Skeletal muscle satellite cell (primary cell): Measurements from ENCODE around the gene GRM5.

Source experiments
- H3K27me3 ChIP-seq: 2 replicates; pipeline ENCODE4 v1.7.0; 2013; ENCODE audit warnings: low read length; ENCODE audit not compliant: control insufficient read depth, insufficient read depth
- H3K36me3 ChIP-seq: 2 replicates; pipeline ENCODE4 v1.7.0; 2013; ENCODE audit warnings: mild to moderate bottlenecking, control low read depth, low read length; ENCODE audit not compliant: insufficient read depth
- H3K4me1 ChIP-seq: 2 replicates; pipeline ENCODE4 v1.7.0; 2013; ENCODE audit warnings: low read length; ENCODE audit not compliant: control insufficient read depth, insufficient read depth
- H3K4me2 ChIP-seq: 2 replicates; pipeline ENCODE4 v1.7.0; 2013; ENCODE audit warnings: mild to moderate bottlenecking, low read length
- H3K4me3 ChIP-seq: 2 replicates; pipeline ENCODE4 v1.7.0; 2013; ENCODE audit warnings: low read length
- H3K9ac ChIP-seq: 2 replicates; pipeline ENCODE4 v1.7.0; 2013; ENCODE audit warnings: mild to moderate bottlenecking, low read depth, low read length, moderate library complexity
- H3K9me3 ChIP-seq: replicated peaks from 2 replicates; pipeline ENCODE4 v1.7.0; 2013; ENCODE audit warnings: mild to moderate bottlenecking, control low read depth, low read length

Gene GRM5

DNA sequence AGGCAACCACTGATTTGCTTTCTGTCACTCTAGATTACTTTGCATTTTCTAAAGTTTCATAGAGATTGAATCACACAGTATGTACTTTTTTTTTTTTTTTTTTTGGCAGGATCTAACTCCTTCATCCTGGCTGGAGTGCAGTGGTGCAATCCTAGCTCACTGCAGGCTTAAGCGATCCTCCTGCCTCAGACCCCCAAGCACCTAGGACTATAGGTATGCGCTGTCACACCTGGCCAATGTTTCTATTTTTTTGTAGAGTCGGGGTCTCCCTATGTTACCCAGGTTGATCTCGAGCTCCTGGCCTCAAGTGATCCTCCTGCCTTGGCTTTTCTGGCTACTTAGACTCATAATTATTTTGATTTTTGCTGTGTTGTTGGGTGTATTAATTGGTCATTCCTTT lies 433.6 kb downstream of the GRM5 start:
- Histone ChIP-seq H3K4me3 (no peak overlapping the region), H3K27me3 (no peaks in the 10 kb centered on the region), H3K9me3 (no peaks in the 10 kb centered on the region), H3K4me1 (no peaks in the 10 kb centered on the region), H3K4me2 (no peak overlapping the region), H3K36me3 (no peaks in the 10 kb centered on the region), H3K9ac (no peak overlapping the region)

DNA sequence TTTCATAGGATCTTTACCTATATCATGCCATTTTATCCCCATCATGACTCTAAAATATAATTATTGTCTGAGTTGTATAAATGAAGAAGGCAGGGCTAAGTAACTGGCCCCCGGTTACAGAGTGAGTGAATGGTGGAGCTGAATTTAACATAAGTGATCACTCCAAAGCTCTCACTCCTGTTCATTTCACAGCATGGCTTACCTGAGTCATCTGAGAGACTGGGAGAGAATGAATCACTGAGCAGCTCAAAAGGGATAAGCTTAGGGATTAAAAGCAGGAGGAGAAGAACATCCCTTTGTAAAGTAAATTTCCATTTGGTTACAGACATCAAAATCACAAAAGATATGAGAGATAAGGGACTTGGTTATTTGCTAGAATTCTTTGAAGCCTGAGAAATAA lies 434.3 kb downstream of the GRM5 start:
- no peaks in the 10 kb centered on the region for H3K4me1 ChIP-seq
- no peak overlapping the region for H3K4me2 ChIP-seq
- no peaks in the 10 kb centered on the region for H3K9me3 ChIP-seq
- no peaks in the 10 kb centered on the region for H3K36me3 ChIP-seq
- no peaks in the 10 kb centered on the region for H3K27me3 ChIP-seq
- no peak overlapping the region for H3K4me3 ChIP-seq
- H3K9ac ChIP-seq = no peak overlapping the region

DNA sequence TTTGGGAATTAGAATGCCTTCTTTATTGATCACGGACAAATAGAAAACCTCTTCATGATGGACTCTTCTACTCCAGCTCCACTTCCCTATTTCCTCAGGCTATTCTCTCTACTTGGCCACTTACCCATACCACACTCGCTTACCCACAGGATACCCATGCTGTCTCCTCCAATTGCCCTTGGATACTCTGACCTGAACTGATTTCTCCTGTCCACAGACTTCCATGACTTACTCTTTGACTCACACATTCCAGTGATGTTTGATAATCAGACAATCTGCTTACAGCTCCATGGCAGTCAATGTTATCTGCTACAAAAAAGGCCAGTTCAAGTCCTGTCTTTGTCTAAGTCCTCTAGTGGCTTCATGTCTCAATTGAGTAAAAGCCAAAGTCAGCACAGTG lies 436.3 kb downstream of the GRM5 start:
- Histone ChIP-seq H3K4me2 (no peak overlapping the region), H3K9ac (no peak overlapping the region), H3K4me1 (no peaks in the 10 kb centered on the region), H3K9me3 (no peaks in the 10 kb centered on the region), H3K36me3 (no peaks in the 10 kb centered on the region), H3K27me3 (no peaks in the 10 kb centered on the region), H3K4me3 (no peak overlapping the region)

DNA sequence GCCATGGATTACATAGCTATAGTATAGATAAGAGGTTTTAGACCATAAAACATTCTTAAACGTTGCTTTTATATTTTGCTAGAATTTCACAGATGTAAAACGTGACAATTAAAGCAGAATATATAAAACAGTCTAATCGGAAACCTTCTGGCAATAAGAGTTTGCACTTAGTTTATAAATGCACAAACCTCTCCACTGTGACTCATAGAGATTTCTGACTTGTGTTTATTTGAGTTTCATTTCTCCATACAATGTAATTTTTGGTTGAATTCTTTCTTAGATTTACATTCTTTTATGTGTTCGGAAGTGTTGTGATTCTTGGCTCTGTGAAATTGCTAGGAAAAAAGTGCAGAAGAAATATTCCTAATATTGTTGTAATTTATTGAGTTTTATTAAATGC lies 439.6 kb downstream of the GRM5 start:
- Histone ChIP-seq H3K4me1 (no peaks in the 10 kb centered on the region), H3K9ac (no peak overlapping the region), H3K9me3 (no peaks in the 10 kb centered on the region), H3K27me3 (no peaks in the 10 kb centered on the region), H3K36me3 (no peaks in the 10 kb centered on the region), H3K4me3 (no peak overlapping the region), H3K4me2 (no peak overlapping the region)

DNA sequence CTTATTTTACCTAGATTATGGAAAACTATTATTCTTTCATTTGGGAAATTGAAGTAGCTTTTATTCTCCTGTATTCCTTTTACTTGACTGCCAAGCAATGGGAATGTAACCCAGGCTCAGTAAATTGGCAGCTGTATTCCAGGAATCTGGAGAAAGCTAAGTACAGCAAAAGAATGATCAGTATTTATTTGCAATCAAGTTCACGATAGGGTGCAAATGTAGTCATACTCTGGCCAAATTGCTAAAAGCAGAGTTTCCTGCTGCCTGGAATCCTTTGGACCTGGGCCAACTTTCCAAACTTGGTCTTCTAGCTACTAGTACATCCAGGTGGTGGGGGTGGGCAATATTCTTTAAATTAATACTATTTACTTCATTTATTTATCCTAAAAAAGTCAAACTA lies 442.3 kb downstream of the GRM5 start:
- peaks cover 2% of the 10 kb centered on the region for H3K27me3 ChIP-seq
- H3K4me3 ChIP-seq = no peak overlapping the region
- H3K9me3 ChIP-seq = no peaks in the 10 kb centered on the region
- no peak overlapping the region for H3K4me2 ChIP-seq
- H3K36me3 ChIP-seq = no peaks in the 10 kb centered on the region
- no peaks in the 10 kb centered on the region for H3K4me1 ChIP-seq
- H3K9ac ChIP-seq = no peak overlapping the region

DNA sequence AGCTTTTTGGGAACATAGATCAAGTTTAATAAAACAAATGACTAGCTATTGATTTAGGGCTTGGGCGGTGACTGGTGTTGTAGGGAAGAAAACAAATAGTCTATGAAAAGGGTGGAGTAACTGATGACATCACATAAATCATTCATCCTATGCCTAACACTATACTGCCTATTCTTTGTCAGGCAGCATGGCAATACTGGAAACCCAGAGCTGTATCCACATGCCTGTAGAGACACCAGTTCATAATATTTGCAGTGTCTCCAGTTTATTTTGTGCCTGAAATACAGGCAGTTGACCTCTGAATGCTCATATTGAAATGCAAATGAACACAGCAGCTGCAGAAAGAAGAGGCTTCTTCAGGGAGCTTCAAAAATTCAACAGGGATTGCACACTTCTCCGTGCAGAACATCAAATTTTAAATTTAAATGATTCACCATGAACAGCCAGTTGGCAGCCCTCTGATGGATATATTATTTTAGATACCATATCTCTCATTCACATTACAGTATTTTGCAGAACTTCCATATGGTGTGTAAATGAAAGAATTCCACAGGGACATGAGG lies 445.1 kb downstream of the GRM5 start:
- Histone ChIP-seq H3K9me3 (no peaks in the 10 kb centered on the region), H3K4me1 (no peaks in the 10 kb centered on the region)

DNA sequence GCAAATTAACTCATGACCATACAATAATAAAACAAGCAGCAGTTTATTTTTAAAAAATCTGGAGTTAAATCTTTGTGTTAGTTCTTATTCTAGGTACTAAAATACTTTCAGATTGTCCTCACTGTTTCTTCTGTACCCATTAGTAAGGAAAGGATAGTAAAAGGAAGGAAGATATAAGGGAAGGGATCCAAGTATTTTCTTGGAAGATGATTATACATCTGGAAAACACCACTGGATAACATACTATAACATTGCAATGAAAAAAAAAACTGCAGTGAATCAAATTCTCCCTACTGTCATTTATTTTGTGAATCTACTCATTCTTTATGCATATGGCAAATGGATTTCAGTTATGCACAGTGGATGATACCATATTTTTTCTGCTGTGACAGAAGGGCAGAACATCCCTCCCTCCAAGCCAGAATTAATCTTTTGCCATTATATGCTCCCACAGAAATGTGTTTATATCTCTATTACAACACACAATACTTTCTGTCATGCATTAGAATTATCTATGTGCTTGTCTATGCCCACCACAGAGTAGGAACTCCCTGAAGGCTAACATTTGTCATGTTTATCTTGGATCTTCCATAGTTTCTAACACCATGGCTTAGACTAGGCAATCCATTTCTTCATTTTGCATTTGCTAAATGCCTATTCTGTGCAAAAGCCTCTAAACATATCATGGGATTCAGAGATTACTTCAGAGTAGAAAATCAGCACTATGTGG lies 446.0 kb downstream of the GRM5 start:
- no peaks in the 10 kb centered on the region for H3K36me3 ChIP-seq
- no peak overlapping the region for H3K9ac ChIP-seq
- H3K4me1 ChIP-seq = no peaks in the 10 kb centered on the region
- no peak overlapping the region for H3K4me3 ChIP-seq
- no peak overlapping the region for H3K4me2 ChIP-seq
- H3K9me3 ChIP-seq = no peaks in the 10 kb centered on the region
- peaks cover 18% of the 10 kb centered on the region for H3K27me3 ChIP-seq

More for the DNA sequence above, 445.1 kb downstream of the GRM5 start:
- Histone ChIP-seq H3K9ac (no peak overlapping the region), H3K36me3 (no peaks in the 10 kb centered on the region), H3K4me3 (no peak overlapping the region), H3K4me2 (no peak overlapping the region), H3K27me3 (peaks cover 17% of the 10 kb centered on the region)

DNA sequence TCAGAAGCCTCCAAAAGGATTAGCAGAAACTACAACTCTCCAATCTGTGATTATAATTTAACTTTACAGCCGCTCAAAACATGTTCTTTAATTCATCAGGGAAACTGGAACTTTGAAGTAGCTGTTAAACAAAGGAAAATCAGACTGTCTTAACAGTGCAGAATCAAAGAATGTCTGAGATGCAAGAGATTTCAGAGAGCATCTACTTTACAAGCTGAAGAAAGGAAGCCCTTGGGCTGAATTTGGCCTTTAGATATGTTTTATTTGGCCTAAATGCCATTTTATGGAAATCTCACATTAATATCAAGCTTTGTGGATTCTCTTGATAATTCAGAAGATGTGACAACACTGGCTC lies 446.7 kb downstream of the GRM5 start:
- H3K36me3 ChIP-seq = no peaks in the 10 kb centered on the region
- no peak overlapping the region for H3K4me3 ChIP-seq
- H3K9me3 ChIP-seq = no peaks in the 10 kb centered on the region
- no peak overlapping the region for H3K9ac ChIP-seq
- no peaks in the 10 kb centered on the region for H3K4me1 ChIP-seq
- H3K4me2 ChIP-seq = no peak overlapping the region
- H3K27me3 ChIP-seq = peaks cover 18% of the 10 kb centered on the region

DNA sequence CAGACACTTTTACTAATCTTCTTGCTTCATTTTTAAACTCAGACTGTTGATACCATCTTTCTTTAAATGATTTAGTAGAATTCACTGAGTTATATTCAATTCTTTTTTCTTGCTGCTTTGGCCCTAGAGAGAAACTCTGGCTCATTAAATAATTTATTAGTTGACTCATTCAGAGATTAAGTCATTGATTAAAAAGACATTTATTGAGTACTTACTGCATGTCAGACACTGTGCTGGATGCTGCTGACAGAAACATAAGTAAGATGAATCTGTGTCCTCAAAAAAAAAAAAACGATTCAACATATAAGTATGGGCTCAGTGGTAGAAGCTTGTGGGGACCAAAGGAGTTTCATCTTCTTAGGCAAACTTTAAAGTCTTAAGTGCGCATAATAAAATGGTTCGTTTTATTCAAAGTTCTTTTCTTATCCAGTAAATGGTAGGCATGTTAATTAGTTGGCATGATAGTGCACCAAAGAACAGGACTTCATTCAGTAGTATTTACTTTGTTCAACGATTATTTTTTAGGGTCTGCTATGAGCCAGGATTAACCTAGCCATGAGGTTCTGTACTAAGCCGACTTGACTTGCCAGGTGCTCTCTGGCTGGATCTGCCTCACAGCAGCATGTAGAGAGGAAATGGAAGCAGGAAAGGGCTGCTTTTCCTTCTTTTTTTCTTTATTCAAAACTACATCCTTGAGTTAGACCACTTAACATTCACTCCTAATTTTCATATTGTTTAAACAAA lies 447.3 kb downstream of the GRM5 start:
- no peak overlapping the region for H3K9ac ChIP-seq
- no peaks in the 10 kb centered on the region for H3K4me1 ChIP-seq
- H3K9me3 ChIP-seq = no peaks in the 10 kb centered on the region
- H3K27me3 ChIP-seq = peaks cover 18% of the 10 kb centered on the region
- no peak overlapping the region for H3K4me3 ChIP-seq
- no peaks in the 10 kb centered on the region for H3K36me3 ChIP-seq
- no peak overlapping the region for H3K4me2 ChIP-seq

DNA sequence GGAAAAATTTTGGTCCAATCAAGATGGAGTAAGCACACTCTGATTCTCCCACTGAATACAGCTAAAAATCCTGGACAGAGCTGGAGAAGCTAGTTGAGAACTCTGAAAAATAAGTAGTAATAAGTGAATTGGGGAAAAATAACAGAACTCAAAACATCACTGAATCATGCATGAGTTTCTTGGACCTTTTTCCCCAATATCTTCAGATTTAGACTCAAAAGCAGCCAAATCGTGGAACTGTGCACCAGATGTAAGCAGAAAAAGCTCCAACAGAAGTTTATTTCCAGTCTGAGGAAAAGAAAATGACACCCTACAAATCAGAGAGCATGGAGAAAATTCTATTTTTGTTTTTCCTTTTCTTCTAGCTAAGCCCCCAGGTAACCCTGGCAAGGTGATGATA lies 448.6 kb downstream of the GRM5 start:
- no peak overlapping the region for H3K4me2 ChIP-seq
- H3K9me3 ChIP-seq = no peaks in the 10 kb centered on the region
- no peaks in the 10 kb centered on the region for H3K36me3 ChIP-seq
- peaks cover 18% of the 10 kb centered on the region for H3K27me3 ChIP-seq
- H3K4me1 ChIP-seq = no peaks in the 10 kb centered on the region
- no peak overlapping the region for H3K9ac ChIP-seq
- H3K4me3 ChIP-seq = no peak overlapping the region

DNA sequence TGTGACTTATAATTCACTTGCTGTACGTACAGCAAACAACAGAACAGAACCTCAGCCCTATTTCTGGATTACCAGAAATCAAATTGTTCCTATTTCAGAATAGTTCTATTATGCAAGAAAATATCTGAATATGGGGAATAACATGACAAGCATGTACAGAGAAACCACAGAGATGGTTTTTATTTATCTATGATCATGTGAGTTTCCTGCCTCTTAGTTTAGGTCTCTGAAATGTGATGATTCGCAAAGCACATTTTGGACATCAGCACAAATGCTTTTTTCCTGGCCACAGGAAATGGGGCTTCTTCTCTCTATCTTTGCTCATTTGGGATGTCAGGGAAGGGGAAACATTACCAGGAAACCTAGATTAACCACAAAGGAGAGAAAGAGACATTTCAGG lies 461.5 kb downstream of the GRM5 start:
- H3K4me1 ChIP-seq = peaks cover 19% of the 10 kb centered on the region
- H3K9me3 ChIP-seq = no peaks in the 10 kb centered on the region
- H3K4me2 ChIP-seq = peak overlapping the region; percentile 31
- no peak overlapping the region for H3K4me3 ChIP-seq
- H3K9ac ChIP-seq = no peak overlapping the region
- H3K36me3 ChIP-seq = no peaks in the 10 kb centered on the region
- H3K27me3 ChIP-seq = no peaks in the 10 kb centered on the region
